ENCODE results near the gene USP8. TPM values are rescaled to one million over a fixed set of nuclear protein-coding genes. Genes with fewer than 3 reads are reported as not detected.
"Not testable (repeated sequence)": the region's sequence is repeated elsewhere in the genome, so short reads cannot be mapped to it uniquely, and the experiment has no call there.

The USP8 gene
- total and polyA plus RNA-seq, 2 experiments from 2014 or later, result 29.8 to 57.2 TPM

GRCh38 chr15:50418041-50418583 lies 6.1 kb upstream of the USP8 start:
- H3K27me3 ChIP-seq (replicated peaks; ENCODE audit: insufficient read depth), result no peaks in the 10 kb centered on the region
- H3K79me2 ChIP-seq (ENCODE audit: insufficient read depth), result no peaks in the 10 kb centered on the region
- H3K4me2 ChIP-seq (ENCODE audit: unreplicated experiment), result no peak overlapping the region
- no peak overlapping the region for H3K27ac ChIP-seq
- H4K20me1 ChIP-seq (ENCODE audit: insufficient read depth), result no peaks in the 10 kb centered on the region
- peak; percentile 27 for DNase-seq
- H3K9ac ChIP-seq, result no peak overlapping the region
- no peak for TF ChIP-seq EZH2phosphoT487 (IDR thresholded peaks at IDR 0.05; ENCODE audit: insufficient read depth, low read depth)
- TF ChIP-seq EZH2 (IDR thresholded peaks at IDR 0.05; ENCODE audit: insufficient read depth, poor library complexity, severe bottlenecking), result no peak
- H2AFZ ChIP-seq, result no peak overlapping the region
- H3K9me3 ChIP-seq (ENCODE audit: low read depth), result no peaks in the 10 kb centered on the region
- H3K9me2 ChIP-seq (ENCODE audit: insufficient read depth), result no peaks in the 10 kb centered on the region
- no peaks in the 10 kb centered on the region for H3K4me1 ChIP-seq (ENCODE audit: insufficient read depth)
- H3F3A ChIP-seq (ENCODE audit: insufficient read depth), result no peaks in the 10 kb centered on the region
- no peak overlapping the region for H3K4me3 ChIP-seq
- H3K36me3 ChIP-seq (ENCODE audit: low read depth), result no peaks in the 10 kb centered on the region
- 74 to 78% methylated on average over 9 of the region's 9 CpGs for WGBS, 2 experiments (ENCODE audit: low coverage in 1 of 2, low lambda C conversion rate in 2 of 2, missing lambda C conversion rate in 2 of 2)
- in situ Hi-C loops (cut with MboI), result no loop called here

GRCh38 chr15:50425219-50425618 lies 1.0 kb downstream of the USP8 start:
- H3K36me3 ChIP-seq (ENCODE audit: low read depth), result no peaks in the 10 kb centered on the region
- no peak overlapping the region for H2AFZ ChIP-seq
- 0 out of 2 replicates have a peak, but pooled peaks cover 5% of the 10 kb centered on the region for H4K20me1 ChIP-seq (ENCODE audit: insufficient read depth)
- H3K27me3 ChIP-seq (replicated peaks; ENCODE audit: insufficient read depth), result no peaks in the 10 kb centered on the region
- in situ Hi-C loops (cut with MboI), result no loop called here
- no peaks in the 10 kb centered on the region for H3F3A ChIP-seq (ENCODE audit: insufficient read depth)
- 6 to 9% methylated on average over 5 of the region's 5 CpGs for WGBS, 2 experiments (ENCODE audit: low coverage in 1 of 2, low lambda C conversion rate in 2 of 2, missing lambda C conversion rate in 2 of 2)
- H3K9me2 ChIP-seq (ENCODE audit: insufficient read depth), result no peaks in the 10 kb centered on the region
- H3K4me2 ChIP-seq (ENCODE audit: unreplicated experiment), result peak overlapping the region; percentile 92
- H3K4me1 ChIP-seq (ENCODE audit: insufficient read depth), result peaks cover 10% of the 10 kb centered on the region
- H3K27ac ChIP-seq, result 0 out of 2 replicates have a peak overlapping the region, but pooled peaks have one; percentile 77
- peak overlapping the region; percentile 92 for H3K9ac ChIP-seq
- H3K4me3 ChIP-seq, result peak overlapping the region; percentile 94
- H3K79me2 ChIP-seq (ENCODE audit: insufficient read depth), result peaks cover 60% of the 10 kb centered on the region
- no peak for TF ChIP-seq EZH2 (IDR thresholded peaks at IDR 0.05; ENCODE audit: insufficient read depth, poor library complexity, severe bottlenecking)
- no peak for TF ChIP-seq EZH2phosphoT487 (IDR thresholded peaks at IDR 0.05; ENCODE audit: insufficient read depth, low read depth)
- peak; percentile 55 for DNase-seq
- H3K9me3 ChIP-seq (ENCODE audit: low read depth), result no peaks in the 10 kb centered on the region

GRCh38 chr15:50425678-50426246 lies 1.6 kb downstream of the USP8 start:
- Histone ChIP-seq H3K79me2 (ENCODE audit: insufficient read depth) (peaks cover 65% of the 10 kb centered on the region), H3K4me2 (ENCODE audit: unreplicated experiment) (peak overlapping the region; percentile 92), H3K9ac (peak overlapping the region; percentile 92), H3K4me3 (peak overlapping the region; percentile 94)
- 81 to 82% methylated on average over 17 of the region's 17 CpGs for WGBS, 2 experiments (ENCODE audit: low coverage in 1 of 2, low lambda C conversion rate in 2 of 2, missing lambda C conversion rate in 2 of 2)
- H3F3A ChIP-seq (ENCODE audit: insufficient read depth); H3K27ac ChIP-seq; H3K27me3 ChIP-seq (replicated peaks; ENCODE audit: insufficient read depth); H3K36me3 ChIP-seq (ENCODE audit: low read depth); DNase-seq; H3K9me2 ChIP-seq (ENCODE audit: insufficient read depth); H3K4me1 ChIP-seq (ENCODE audit: insufficient read depth); H3K9me3 ChIP-seq (ENCODE audit: low read depth); H2AFZ ChIP-seq; in situ Hi-C loops (cut with MboI); H4K20me1 ChIP-seq (ENCODE audit: insufficient read depth): not testable (repeated sequence)

- whole genome bisulfite sequencing, 2 experiments (ENCODE audit: low coverage in 1 of 2, low lambda C conversion rate in 2 of 2, missing lambda C conversion rate in 2 of 2), result 98 to 99% methylated on average over 9 of the region's 9 CpGs
- H3K27me3 ChIP-seq (replicated peaks; ENCODE audit: insufficient read depth), result no peaks in the 10 kb centered on the region
- no peaks in the 10 kb centered on the region for H3K9me3 ChIP-seq (ENCODE audit: low read depth)
- no peak overlapping the region for H3K4me2 ChIP-seq (ENCODE audit: unreplicated experiment)
- H3K4me3 ChIP-seq, result peak overlapping the region; percentile 94
- H3K9me2 ChIP-seq (ENCODE audit: insufficient read depth), result no peaks in the 10 kb centered on the region
- in situ Hi-C loops (cut with MboI), result no loop called here
- H3K79me2 ChIP-seq (ENCODE audit: insufficient read depth), result peaks cover 72% of the 10 kb centered on the region
- H3K4me1 ChIP-seq (ENCODE audit: insufficient read depth), result peaks cover 14% of the 10 kb centered on the region
- TF ChIP-seq EZH2 (IDR thresholded peaks at IDR 0.05; ENCODE audit: insufficient read depth, poor library complexity, severe bottlenecking), result no peak
- no peak for TF ChIP-seq EZH2phosphoT487 (IDR thresholded peaks at IDR 0.05; ENCODE audit: insufficient read depth, low read depth)
- H3K27ac ChIP-seq, result no peak overlapping the region
- DNase-seq, result no peak
- H3F3A ChIP-seq (ENCODE audit: insufficient read depth), result no peaks in the 10 kb centered on the region
- H3K36me3 ChIP-seq (ENCODE audit: low read depth), result no peaks in the 10 kb centered on the region
- H2AFZ ChIP-seq, result no peak overlapping the region
- H3K9ac ChIP-seq, result no peak overlapping the region
- H4K20me1 ChIP-seq (ENCODE audit: insufficient read depth), result 0 out of 2 replicates have a peak, but pooled peaks cover 5% of the 10 kb centered on the region
Observed at GRCh38 chr15:50426428-50426827, 2.2 kb downstream of the USP8 start.

Measured in GM23248 (cell line).